SK-N-SH treated with all-trans-retinoic acid at 6 μM for 48 hours (cell line): ENCODE measurements around the gene MRPL9.
"Not testable (repeated sequence)": the region's sequence is repeated elsewhere in the genome, so short reads cannot be mapped to it uniquely, and the experiment has no call there.

Experiments
- ATAC-seq: fragments of 200-7000 bp; cut with Tn5 transposase; 3 replicates; pipeline ENCODE4 v1.9.1; 2020; ENCODE audit warnings: mild to moderate bottlenecking, moderate library complexity
- ARNTL ChIP-seq: fragments of 450-650 bp; formaldehyde crosslinking; IDR thresholded peaks from 2 replicates; pipeline ENCODE4 v1.5.0; 2020; ENCODE audit warnings: low read depth, mild to moderate bottlenecking, moderate library complexity, borderline replicate concordance
- BACH2 ChIP-seq: fragments of 250-450 bp; sonication (Bioruptor Pico); IDR thresholded peaks from 2 replicates; pipeline ENCODE4 v1.9.0; 2021; ENCODE audit warnings: mild to moderate bottlenecking, borderline replicate concordance
- CSDC2 ChIP-seq: fragments of 250-450 bp; sonication (Bioruptor Pico); IDR thresholded peaks from 2 replicates; pipeline ENCODE4 v1.5.0; 2020; ENCODE audit warnings: mild to moderate bottlenecking, moderate library complexity
- ESRRG ChIP-seq: fragments of 250-450 bp; sonication (Bioruptor Pico); IDR thresholded peaks from 2 replicates; pipeline ENCODE4 v1.6.1; 2021; ENCODE audit warnings: mild to moderate bottlenecking
- GLIS3 ChIP-seq: fragments of 250-450 bp; sonication (Bioruptor Pico); IDR thresholded peaks from 2 replicates; pipeline ENCODE4 v1.5.0; 2020; ENCODE audit warnings: mild to moderate bottlenecking, moderate library complexity
- ISL1 ChIP-seq: fragments of 250-450 bp; sonication (Bioruptor Pico); IDR thresholded peaks from 2 replicates; pipeline ENCODE4 v2.1.2; 2022; ENCODE audit warnings: mild to moderate bottlenecking, moderate library complexity
- OSR1 ChIP-seq: fragments of 250-450 bp; sonication (Bioruptor Pico); IDR thresholded peaks from 2 replicates; pipeline ENCODE4 v1.8.0; 2022; ENCODE audit warnings: moderate library complexity, mild to moderate bottlenecking, inconsistent platforms
- PPARA ChIP-seq: fragments of 250-450 bp; sonication (Bioruptor Pico); IDR thresholded peaks from 2 replicates; pipeline ENCODE4 v1.5.0; 2020; ENCODE audit warnings: mild to moderate bottlenecking, borderline replicate concordance
- RARB ChIP-seq: fragments of 250-450 bp; sonication (Bioruptor Pico); IDR thresholded peaks from 2 replicates; pipeline ENCODE4 v1.8.0; 2021; ENCODE audit warnings: mild to moderate bottlenecking, moderate library complexity
- TCF4 ChIP-seq: fragments of 250-450 bp; sonication (Bioruptor Pico); IDR thresholded peaks from 2 replicates; pipeline ENCODE4 v1.8.0; 2021; ENCODE audit warnings: mild to moderate bottlenecking, moderate library complexity, borderline replicate concordance
- TOX ChIP-seq: fragments of 250-450 bp; sonication (Bioruptor Pico); IDR thresholded peaks from 2 replicates; pipeline ENCODE4 v1.8.0; 2021; ENCODE audit warnings: mild to moderate bottlenecking, moderate library complexity, borderline replicate concordance
- ZC3H10 ChIP-seq: fragments of 250-450 bp; sonication (Bioruptor Pico); IDR thresholded peaks from 2 replicates; pipeline ENCODE4 v1.5.1; 2021; ENCODE audit warnings: mild to moderate bottlenecking, moderate library complexity
- ZFP3 ChIP-seq: fragments of 250-450 bp; sonication (Bioruptor Pico); IDR thresholded peaks from 2 replicates; pipeline ENCODE4 v1.5.0; 2020; ENCODE audit warnings: mild to moderate bottlenecking, moderate library complexity
- ZFP30 ChIP-seq: fragments of 450-650 bp; formaldehyde crosslinking; IDR thresholded peaks from 2 replicates; pipeline ENCODE4 v1.5.0; 2022; ENCODE audit warnings: mild to moderate bottlenecking, moderate library complexity
- ZNF565 ChIP-seq: fragments of 450-650 bp; formaldehyde crosslinking; conservative IDR thresholded peaks from 2 replicates; pipeline ENCODE4 v1.5.0; 2020; ENCODE audit warnings: low read depth, mild to moderate bottlenecking, moderate library complexity
- ZNF70 ChIP-seq: fragments of 450-650 bp; formaldehyde crosslinking; IDR thresholded peaks from 2 replicates; pipeline ENCODE4 v1.5.0; 2020; ENCODE audit warnings: mild to moderate bottlenecking, moderate library complexity
- ZNF8 ChIP-seq: fragments of 450-650 bp; formaldehyde crosslinking; IDR thresholded peaks from 2 replicates; pipeline ENCODE4 v1.5.0; 2020; ENCODE audit warnings: mild to moderate bottlenecking, moderate library complexity
- TF ChIP-seq, protein P1 (sequence below): fragments of 250-450 bp; sonication (Bioruptor Pico); IDR thresholded peaks from 2 replicates; pipeline ENCODE4 v1.8.0; 2020; ENCODE audit warnings: mild to moderate bottlenecking, moderate library complexity, borderline replicate concordance
- TF ChIP-seq, protein P2 (sequence below): fragments of 250-450 bp; sonication (Bioruptor Pico); IDR thresholded peaks from 2 replicates; pipeline ENCODE4 v1.5.0; 2020; ENCODE audit warnings: mild to moderate bottlenecking, moderate library complexity
- TF ChIP-seq, protein P3 (sequence below): fragments of 250-450 bp; sonication (Bioruptor Pico); IDR thresholded peaks from 2 replicates; pipeline ENCODE4 v1.8.0; 2021; ENCODE audit warnings: low read depth, mild to moderate bottlenecking, moderate library complexity, borderline replicate concordance
- TF ChIP-seq, protein P4 (sequence below): fragments of 250-450 bp; sonication (Bioruptor Pico); IDR thresholded peaks from 2 replicates; pipeline ENCODE4 v1.5.1; 2020; ENCODE audit warnings: low read depth, mild to moderate bottlenecking, moderate library complexity
- TF ChIP-seq, protein P5 (sequence below): fragments of 250-450 bp; sonication (Bioruptor Pico); IDR thresholded peaks from 2 replicates; pipeline ENCODE4 v1.5.1; 2021; ENCODE audit warnings: mild to moderate bottlenecking, moderate library complexity

The MRPL9 gene

DNA sequence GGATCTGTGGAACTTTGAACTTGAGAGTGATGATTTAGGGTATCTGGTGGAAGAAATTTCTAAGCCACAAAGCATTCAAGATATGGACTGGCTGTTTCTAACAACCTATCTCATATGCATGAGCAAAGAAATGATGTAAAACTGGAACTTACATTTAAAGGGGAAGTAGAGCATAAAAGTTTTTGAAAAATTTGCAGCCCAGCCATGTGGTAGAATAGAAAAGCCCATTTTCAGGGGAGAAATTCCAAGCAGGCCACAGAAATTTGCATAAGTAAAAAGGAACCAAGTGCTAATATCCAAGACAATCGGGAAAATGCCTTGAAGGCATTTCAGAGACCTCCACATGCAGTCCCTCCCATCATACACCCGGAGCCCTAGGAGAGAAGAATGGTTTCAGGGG lies 26.3 kb downstream of the MRPL9 start:
- ATAC-seq, result no peak
- TF ChIP-seq, protein P1, sequence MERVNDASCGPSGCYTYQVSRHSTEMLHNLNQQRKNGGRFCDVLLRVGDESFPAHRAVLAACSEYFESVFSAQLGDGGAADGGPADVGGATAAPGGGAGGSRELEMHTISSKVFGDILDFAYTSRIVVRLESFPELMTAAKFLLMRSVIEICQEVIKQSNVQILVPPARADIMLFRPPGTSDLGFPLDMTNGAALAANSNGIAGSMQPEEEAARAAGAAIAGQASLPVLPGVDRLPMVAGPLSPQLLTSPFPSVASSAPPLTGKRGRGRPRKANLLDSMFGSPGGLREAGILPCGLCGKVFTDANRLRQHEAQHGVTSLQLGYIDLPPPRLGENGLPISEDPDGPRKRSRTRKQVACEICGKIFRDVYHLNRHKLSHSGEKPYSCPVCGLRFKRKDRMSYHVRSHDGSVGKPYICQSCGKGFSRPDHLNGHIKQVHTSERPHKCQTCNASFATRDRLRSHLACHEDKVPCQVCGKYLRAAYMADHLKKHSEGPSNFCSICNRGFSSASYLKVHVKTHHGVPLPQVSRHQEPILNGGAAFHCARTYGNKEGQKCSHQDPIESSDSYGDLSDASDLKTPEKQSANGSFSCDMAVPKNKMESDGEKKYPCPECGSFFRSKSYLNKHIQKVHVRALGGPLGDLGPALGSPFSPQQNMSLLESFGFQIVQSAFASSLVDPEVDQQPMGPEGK (CRISPR knock-in tag), result no peak
- TF ChIP-seq ESRRG (no peak), OSR1 (no peak), BACH2 (no peak), CSDC2 (no peak), ZNF8 (no peak), ARNTL (CRISPR knock-in tag) (no peak), ZNF70 (no peak), GLIS3 (CRISPR knock-in tag) (no peak), RARB (CRISPR knock-in tag) (no peak), ISL1 (CRISPR knock-in tag) (no peak), ZFP3 (CRISPR knock-in tag) (no peak)
- TF ChIP-seq, protein P2, sequence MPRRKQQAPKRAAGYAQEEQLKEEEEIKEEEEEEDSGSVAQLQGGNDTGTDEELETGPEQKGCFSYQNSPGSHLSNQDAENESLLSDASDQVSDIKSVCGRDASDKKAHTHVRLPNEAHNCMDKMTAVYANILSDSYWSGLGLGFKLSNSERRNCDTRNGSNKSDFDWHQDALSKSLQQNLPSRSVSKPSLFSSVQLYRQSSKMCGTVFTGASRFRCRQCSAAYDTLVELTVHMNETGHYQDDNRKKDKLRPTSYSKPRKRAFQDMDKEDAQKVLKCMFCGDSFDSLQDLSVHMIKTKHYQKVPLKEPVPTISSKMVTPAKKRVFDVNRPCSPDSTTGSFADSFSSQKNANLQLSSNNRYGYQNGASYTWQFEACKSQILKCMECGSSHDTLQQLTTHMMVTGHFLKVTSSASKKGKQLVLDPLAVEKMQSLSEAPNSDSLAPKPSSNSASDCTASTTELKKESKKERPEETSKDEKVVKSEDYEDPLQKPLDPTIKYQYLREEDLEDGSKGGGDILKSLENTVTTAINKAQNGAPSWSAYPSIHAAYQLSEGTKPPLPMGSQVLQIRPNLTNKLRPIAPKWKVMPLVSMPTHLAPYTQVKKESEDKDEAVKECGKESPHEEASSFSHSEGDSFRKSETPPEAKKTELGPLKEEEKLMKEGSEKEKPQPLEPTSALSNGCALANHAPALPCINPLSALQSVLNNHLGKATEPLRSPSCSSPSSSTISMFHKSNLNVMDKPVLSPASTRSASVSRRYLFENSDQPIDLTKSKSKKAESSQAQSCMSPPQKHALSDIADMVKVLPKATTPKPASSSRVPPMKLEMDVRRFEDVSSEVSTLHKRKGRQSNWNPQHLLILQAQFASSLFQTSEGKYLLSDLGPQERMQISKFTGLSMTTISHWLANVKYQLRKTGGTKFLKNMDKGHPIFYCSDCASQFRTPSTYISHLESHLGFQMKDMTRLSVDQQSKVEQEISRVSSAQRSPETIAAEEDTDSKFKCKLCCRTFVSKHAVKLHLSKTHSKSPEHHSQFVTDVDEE (CRISPR knock-in tag), result no peak

DNA sequence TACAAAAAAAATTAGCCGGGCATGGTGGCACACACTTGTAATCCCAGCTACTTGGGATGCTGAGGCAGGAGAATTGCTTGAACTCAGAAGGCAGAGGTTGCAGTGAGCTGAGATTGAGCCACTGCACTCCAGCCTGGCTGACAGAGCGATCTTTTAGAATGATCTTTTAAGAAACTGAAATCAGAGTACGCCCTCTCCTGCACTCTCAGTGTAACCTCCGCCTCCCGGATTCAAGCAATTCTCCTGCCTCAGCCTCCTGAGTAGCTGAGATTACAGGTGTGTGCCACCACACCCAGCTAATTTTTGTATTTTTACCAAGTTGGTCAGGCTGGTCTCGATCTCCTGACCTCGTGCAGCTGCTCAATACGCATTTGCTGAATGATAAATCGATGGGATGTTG lies 29.3 kb downstream of the MRPL9 start:
- ATAC-seq, result not testable (repeated sequence)

DNA sequence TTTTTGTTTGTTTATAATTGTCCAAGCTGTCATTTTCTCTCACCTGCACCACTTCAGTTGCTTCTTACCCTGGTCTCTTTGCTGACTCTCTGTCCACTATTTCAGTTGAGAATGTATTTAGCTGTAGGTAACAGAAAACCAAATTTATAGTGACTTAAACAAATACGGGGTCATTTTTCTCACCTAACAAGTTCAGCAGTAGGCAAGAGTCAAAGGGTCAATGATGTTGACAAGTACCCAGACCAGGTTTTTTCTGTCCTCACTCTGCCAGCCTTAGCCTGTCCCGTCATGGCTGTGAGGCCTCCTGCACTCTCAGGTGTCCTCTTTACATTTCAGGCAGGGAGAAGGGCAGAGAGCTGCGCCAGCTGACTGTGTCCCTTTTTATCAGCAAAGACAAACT lies 30.2 kb downstream of the MRPL9 start:
- ATAC-seq, result no peak
- TF ChIP-seq, protein P3, sequence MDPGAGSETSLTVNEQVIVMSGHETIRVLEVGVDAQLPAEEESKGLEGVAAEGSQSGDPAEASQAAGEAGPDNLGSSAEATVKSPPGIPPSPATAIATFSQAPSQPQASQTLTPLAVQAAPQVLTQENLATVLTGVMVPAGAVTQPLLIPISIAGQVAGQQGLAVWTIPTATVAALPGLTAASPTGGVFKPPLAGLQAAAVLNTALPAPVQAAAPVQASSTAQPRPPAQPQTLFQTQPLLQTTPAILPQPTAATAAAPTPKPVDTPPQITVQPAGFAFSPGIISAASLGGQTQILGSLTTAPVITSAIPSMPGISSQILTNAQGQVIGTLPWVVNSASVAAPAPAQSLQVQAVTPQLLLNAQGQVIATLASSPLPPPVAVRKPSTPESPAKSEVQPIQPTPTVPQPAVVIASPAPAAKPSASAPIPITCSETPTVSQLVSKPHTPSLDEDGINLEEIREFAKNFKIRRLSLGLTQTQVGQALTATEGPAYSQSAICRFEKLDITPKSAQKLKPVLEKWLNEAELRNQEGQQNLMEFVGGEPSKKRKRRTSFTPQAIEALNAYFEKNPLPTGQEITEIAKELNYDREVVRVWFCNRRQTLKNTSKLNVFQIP (CRISPR knock-in tag), result no peak
- no peak for TF ChIP-seq ZC3H10 (CRISPR knock-in tag)
- no peak for TF ChIP-seq GLIS3 (CRISPR knock-in tag)
- TF ChIP-seq RARB (CRISPR knock-in tag), result no peak
- TF ChIP-seq, all 23 proteins: peak for 0

DNA sequence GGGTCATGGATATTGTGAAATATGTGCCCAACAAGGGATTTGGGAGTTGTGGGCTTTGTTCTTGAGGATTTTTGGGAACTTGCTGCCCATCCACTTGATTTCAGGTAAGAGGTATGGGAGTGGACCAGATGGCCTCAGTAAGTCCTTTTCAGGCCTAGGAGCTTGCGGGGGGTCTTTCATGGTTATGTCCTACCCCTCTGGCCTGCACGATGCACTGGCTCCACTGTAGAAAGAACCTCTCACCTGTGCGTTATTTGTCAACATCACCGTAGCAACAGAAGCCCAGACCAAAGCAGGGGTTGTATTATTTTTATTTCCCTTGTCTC lies 33.4 kb downstream of the MRPL9 start:
- TF ChIP-seq ZFP30, result no peak
- TF ChIP-seq TCF4 (CRISPR knock-in tag), result no peak
- TF ChIP-seq, protein P3 (CRISPR knock-in tag), result no peak
- no peak for TF ChIP-seq PPARA (CRISPR knock-in tag)
- no peak for TF ChIP-seq ISL1 (CRISPR knock-in tag)
- TF ChIP-seq ZFP3 (CRISPR knock-in tag), result no peak
- TF ChIP-seq, protein P4, sequence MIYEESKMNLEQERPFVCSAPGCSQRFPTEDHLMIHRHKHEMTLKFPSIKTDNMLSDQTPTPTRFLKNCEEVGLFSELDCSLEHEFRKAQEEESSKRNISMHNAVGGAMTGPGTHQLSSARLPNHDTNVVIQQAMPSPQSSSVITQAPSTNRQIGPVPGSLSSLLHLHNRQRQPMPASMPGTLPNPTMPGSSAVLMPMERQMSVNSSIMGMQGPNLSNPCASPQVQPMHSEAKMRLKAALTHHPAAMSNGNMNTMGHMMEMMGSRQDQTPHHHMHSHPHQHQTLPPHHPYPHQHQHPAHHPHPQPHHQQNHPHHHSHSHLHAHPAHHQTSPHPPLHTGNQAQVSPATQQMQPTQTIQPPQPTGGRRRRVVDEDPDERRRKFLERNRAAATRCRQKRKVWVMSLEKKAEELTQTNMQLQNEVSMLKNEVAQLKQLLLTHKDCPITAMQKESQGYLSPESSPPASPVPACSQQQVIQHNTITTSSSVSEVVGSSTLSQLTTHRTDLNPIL (CRISPR knock-in tag), result no peak
- TF ChIP-seq ARNTL (CRISPR knock-in tag), result no peak
- TF ChIP-seq ZNF565, result no peak
- TF ChIP-seq ZC3H10 (CRISPR knock-in tag), result no peak
- TF ChIP-seq CSDC2, result no peak
- TF ChIP-seq, protein P5, sequence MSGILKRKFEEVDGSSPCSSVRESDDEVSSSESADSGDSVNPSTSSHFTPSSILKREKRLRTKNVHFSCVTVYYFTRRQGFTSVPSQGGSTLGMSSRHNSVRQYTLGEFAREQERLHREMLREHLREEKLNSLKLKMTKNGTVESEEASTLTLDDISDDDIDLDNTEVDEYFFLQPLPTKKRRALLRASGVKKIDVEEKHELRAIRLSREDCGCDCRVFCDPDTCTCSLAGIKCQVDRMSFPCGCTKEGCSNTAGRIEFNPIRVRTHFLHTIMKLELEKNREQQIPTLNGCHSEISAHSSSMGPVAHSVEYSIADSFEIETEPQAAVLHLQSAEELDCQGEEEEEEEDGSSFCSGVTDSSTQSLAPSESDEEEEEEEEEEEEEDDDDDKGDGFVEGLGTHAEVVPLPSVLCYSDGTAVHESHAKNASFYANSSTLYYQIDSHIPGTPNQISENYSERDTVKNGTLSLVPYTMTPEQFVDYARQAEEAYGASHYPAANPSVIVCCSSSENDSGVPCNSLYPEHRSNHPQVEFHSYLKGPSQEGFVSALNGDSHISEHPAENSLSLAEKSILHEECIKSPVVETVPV (CRISPR knock-in tag), result no peak
- TF ChIP-seq ZNF8, result no peak
- no peak for TF ChIP-seq TOX
- no peak for ATAC-seq
